ENCODE results near the gene HBP1. TPM values are rescaled to one million over a fixed set of nuclear protein-coding genes. Genes with fewer than 3 reads are reported as not detected.
A peak's percentile ranks its signal among the peaks of the same experiment; 100 is the strongest.

Gene HBP1
- total RNA-seq, 1 donor from 2014 or later: 121 TPM

DNA sequence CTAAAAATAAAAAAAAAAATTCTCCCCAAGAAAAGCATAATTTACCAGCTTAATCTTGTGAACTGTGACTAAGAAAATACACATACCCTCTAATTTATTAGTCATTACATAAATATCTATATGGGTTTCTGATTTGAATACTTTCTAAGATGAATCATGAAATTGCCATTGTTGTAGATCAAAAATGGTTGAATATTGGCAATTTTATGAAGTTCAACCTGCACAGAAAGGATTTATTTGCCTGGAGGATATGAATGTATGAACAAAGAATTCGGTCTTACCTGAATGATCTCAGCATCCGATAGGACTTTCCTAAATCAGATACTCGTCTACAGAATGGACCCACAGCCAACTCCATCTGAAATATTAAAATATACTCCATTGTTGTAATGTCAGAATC, 61.5 kb downstream of the HBP1 start:
- Mint-ChIP-seq H3K9me3 (no peaks in the 10 kb centered on the region), H3K27me3 (ENCODE audit: insufficient read depth, low read depth) (peaks cover 2% of the 10 kb centered on the region), H3K36me3 (peaks cover 2% of the 10 kb centered on the region), H3K27ac (no peak overlapping the region), H3K4me1 (no peaks in the 10 kb centered on the region), H3K4me3 (no peak overlapping the region)
- Histone ChIP-seq H3F3A (ENCODE audit: low read depth) (no peaks in the 10 kb centered on the region), H3K79me2 (ENCODE audit: low read depth) (no peaks in the 10 kb centered on the region), H3K4me1 (no peaks in the 10 kb centered on the region), H3K9me3 (ENCODE audit: low read depth) (no peaks in the 10 kb centered on the region), H3K27ac (no peak overlapping the region), H3K36me3 (no peaks in the 10 kb centered on the region), H3K4me3 (no peak overlapping the region), H3K9ac (no peak overlapping the region), H3K27me3 (no peaks in the 10 kb centered on the region), H4K20me1 (ENCODE audit: low read depth) (no peaks in the 10 kb centered on the region), H3K4me2 (no peak overlapping the region), H2AFZ (replicated peaks) (no peak overlapping the region)
- TF ChIP-seq EZH2phosphoT487 (IDR thresholded peaks at IDR 0.05): no peak
- TF ChIP-seq EZH2 (IDR thresholded peaks at IDR 0.05): no peak
- TF ChIP-seq, protein P1, sequence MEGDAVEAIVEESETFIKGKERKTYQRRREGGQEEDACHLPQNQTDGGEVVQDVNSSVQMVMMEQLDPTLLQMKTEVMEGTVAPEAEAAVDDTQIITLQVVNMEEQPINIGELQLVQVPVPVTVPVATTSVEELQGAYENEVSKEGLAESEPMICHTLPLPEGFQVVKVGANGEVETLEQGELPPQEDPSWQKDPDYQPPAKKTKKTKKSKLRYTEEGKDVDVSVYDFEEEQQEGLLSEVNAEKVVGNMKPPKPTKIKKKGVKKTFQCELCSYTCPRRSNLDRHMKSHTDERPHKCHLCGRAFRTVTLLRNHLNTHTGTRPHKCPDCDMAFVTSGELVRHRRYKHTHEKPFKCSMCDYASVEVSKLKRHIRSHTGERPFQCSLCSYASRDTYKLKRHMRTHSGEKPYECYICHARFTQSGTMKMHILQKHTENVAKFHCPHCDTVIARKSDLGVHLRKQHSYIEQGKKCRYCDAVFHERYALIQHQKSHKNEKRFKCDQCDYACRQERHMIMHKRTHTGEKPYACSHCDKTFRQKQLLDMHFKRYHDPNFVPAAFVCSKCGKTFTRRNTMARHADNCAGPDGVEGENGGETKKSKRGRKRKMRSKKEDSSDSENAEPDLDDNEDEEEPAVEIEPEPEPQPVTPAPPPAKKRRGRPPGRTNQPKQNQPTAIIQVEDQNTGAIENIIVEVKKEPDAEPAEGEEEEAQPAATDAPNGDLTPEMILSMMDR (IDR thresholded peaks at IDR 0.05): no peak
- no peak for DNase-seq (ENCODE audit: low spot score)

- Mint-ChIP-seq H3K27ac (no peak overlapping the region), H3K9me3 (no peaks in the 10 kb centered on the region), H3K4me3 (no peak overlapping the region), H3K4me1 (no peaks in the 10 kb centered on the region), H3K36me3 (peaks cover 2% of the 10 kb centered on the region), H3K27me3 (ENCODE audit: insufficient read depth, low read depth) (peaks cover 2% of the 10 kb centered on the region)
- Histone ChIP-seq H4K20me1 (ENCODE audit: low read depth) (no peaks in the 10 kb centered on the region), H3F3A (ENCODE audit: low read depth) (no peaks in the 10 kb centered on the region), H3K36me3 (no peaks in the 10 kb centered on the region), H3K27me3 (no peaks in the 10 kb centered on the region), H3K27ac (no peak overlapping the region), H3K9me3 (ENCODE audit: low read depth) (no peaks in the 10 kb centered on the region), H3K9ac (no peak overlapping the region), H3K4me1 (no peaks in the 10 kb centered on the region), H3K4me3 (no peak overlapping the region), H2AFZ (replicated peaks) (no peak overlapping the region), H3K79me2 (ENCODE audit: low read depth) (no peaks in the 10 kb centered on the region), H3K4me2 (no peak overlapping the region)
- TF ChIP-seq, protein P1 (IDR thresholded peaks at IDR 0.05): no peak
- TF ChIP-seq EZH2phosphoT487 (IDR thresholded peaks at IDR 0.05) (no peak), EZH2 (IDR thresholded peaks at IDR 0.05) (no peak)
- DNase-seq (ENCODE audit: low spot score): peak; percentile 27
Measured at GRCh38 chr7:107232568-107233090, 63.8 kb downstream of the HBP1 start.

DNA sequence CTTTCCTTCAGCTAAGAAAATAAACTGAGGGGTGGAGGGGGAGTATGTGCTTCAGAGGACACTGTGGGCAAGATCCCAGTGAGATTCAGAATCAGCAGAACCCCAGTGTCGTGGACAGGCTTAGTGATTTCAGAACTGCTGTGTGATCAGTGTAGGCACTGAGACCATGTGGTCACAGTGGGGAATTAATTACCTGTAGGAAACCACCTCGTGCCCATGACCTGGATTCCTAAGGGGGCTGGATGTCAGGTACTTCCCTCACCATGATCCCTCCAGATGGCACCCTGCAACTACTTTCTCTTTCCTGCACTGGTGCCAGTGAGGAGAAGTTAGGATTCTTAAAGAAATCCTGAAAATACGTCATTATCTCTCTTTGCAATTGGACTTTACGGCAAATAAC, 64.4 kb downstream of the HBP1 start:
- Histone ChIP-seq H3F3A (ENCODE audit: low read depth) (no peaks in the 10 kb centered on the region), H3K4me3 (no peak overlapping the region), H3K79me2 (ENCODE audit: low read depth) (no peaks in the 10 kb centered on the region), H2AFZ (replicated peaks) (no peak overlapping the region), H3K36me3 (no peaks in the 10 kb centered on the region), H3K4me2 (no peak overlapping the region), H4K20me1 (ENCODE audit: low read depth) (no peaks in the 10 kb centered on the region), H3K9ac (no peak overlapping the region), H3K4me1 (no peaks in the 10 kb centered on the region), H3K27ac (no peak overlapping the region), H3K9me3 (ENCODE audit: low read depth) (no peaks in the 10 kb centered on the region), H3K27me3 (no peaks in the 10 kb centered on the region)
- Mint-ChIP-seq H3K9me3 (no peaks in the 10 kb centered on the region), H3K4me3 (no peak overlapping the region), H3K36me3 (peaks cover 2% of the 10 kb centered on the region), H3K27ac (no peak overlapping the region), H3K4me1 (no peaks in the 10 kb centered on the region), H3K27me3 (ENCODE audit: insufficient read depth, low read depth) (peaks cover 2% of the 10 kb centered on the region)
- TF ChIP-seq, protein P1 (IDR thresholded peaks at IDR 0.05): no peak
- no peak for TF ChIP-seq EZH2 (IDR thresholded peaks at IDR 0.05)
- TF ChIP-seq EZH2phosphoT487 (IDR thresholded peaks at IDR 0.05): no peak
- no peak for DNase-seq (ENCODE audit: low spot score)
